SJSA1 (cell line): ENCODE measurements around the gene VARS2. TPM values are rescaled to one million over a fixed set of nuclear protein-coding genes. Genes with fewer than 3 reads are reported as not detected.
"Not testable (repeated sequence)": the region's sequence is repeated elsewhere in the genome, so short reads cannot be mapped to it uniquely, and the experiment has no call there.

ENCODE experiments used
- DNase-seq, 2 experiments: peaks; one replicate each; pipeline ENCODE4 v3.0.0-alpha.2; 2015 to 2020; ENCODE audit warnings: low spot score in 2 of 2, low read depth in 1 of 2
- H3K27ac ChIP-seq: fragments of 250-450 bp; sonication (Bioruptor Pico); 2 replicates; pipeline ENCODE4 v1.5.1; 2020; ENCODE audit warnings: mild to moderate bottlenecking, moderate library complexity
- H3K27me3 ChIP-seq: fragments of 250-450 bp; sonication (Bioruptor Pico); replicated peaks from 2 replicates; pipeline ENCODE4 v1.5.1; 2020; ENCODE audit warnings: mild to moderate bottlenecking, moderate library complexity
- H3K36me3 ChIP-seq: fragments of 250-450 bp; sonication (Bioruptor Pico); 2 replicates; pipeline ENCODE4 v1.5.1; 2020; ENCODE audit warnings: mild to moderate bottlenecking
- H3K4me1 ChIP-seq: fragments of 250-450 bp; sonication (Bioruptor Pico); replicated peaks from 2 replicates; pipeline ENCODE4 v1.6.1; 2021; ENCODE audit warnings: mild to moderate bottlenecking
- H3K4me3 ChIP-seq: fragments of 250-450 bp; sonication (Bioruptor Pico); 2 replicates; pipeline ENCODE4 v1.5.1; 2020; ENCODE audit warnings: mild to moderate bottlenecking
- H3K9me3 ChIP-seq: fragments of 250-450 bp; sonication (Bioruptor Pico); replicated peaks from 2 replicates; pipeline ENCODE4 v1.5.1; 2020; ENCODE audit warnings: mild to moderate bottlenecking
- total RNA-seq: library from RNA; depleted of rRNA; stranded (reverse); fragments of >200 nt; shearing (Covaris generic); gene quantifications from 2 replicates; pipeline ENCODE4 v1.2.3, GENCODE V29; 2014; rRNA removed

Gene VARS2
- total RNA-seq, 1 experiment from 2014 or later = 21.2 TPM

DNA sequence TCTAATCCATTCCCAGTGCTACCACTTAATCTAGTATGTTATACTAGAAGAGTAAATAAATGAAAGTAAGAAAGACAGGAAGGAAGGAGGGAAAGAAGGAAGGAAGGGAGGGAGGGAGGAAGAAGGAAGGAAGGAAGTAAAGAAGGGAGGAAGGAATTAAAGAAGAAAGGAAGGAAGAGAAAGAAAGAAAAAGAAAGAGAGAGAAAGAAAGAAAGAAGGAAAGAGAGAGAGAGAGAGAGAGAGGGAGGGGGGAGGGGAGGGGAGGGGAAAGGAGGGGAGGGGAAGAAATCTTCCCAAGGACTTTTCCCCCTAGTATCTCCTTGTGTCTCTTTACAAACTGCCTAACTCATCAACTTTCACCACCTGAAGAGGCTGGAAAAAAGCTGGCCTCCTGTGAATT lies 48.7 kb downstream of the VARS2 start:
- Histone ChIP-seq H3K9me3 (no peaks in the 10 kb centered on the region), H3K27me3 (no peaks in the 10 kb centered on the region; the same call in 1 of the 2 replicates), H3K27ac (no peak overlapping the region), H3K4me1 (no peaks in the 10 kb centered on the region), H3K36me3 (no peaks in the 10 kb centered on the region), H3K4me3 (no peak overlapping the region)
- DNase-seq = no peak

DNA sequence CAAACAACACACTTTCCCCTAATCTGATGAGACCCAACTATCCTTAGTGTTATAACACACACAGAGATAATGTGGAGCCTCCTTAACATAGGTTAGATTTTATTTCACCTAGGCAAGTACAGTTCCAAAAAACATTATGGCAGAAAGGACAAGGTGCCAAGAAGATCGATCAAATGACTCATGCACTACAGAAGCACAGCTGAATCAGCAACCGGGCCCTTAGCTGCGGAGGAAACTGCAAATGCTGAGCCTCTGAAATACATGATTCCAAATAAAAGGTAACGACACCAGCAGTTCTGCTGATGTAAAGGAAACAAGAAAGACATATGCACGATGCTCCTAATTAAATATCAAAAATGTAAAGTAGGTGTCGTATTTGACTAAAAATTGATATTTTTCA lies 49.6 kb downstream of the VARS2 start:
- H3K4me3 ChIP-seq = no peak overlapping the region
- no peaks in the 10 kb centered on the region for H3K9me3 ChIP-seq
- H3K27ac ChIP-seq = no peak overlapping the region
- no peaks in the 10 kb centered on the region; the same call in 1 of the 2 replicates for H3K27me3 ChIP-seq
- no peaks in the 10 kb centered on the region for H3K36me3 ChIP-seq
- no peak for DNase-seq
- no peaks in the 10 kb centered on the region for H3K4me1 ChIP-seq

DNA sequence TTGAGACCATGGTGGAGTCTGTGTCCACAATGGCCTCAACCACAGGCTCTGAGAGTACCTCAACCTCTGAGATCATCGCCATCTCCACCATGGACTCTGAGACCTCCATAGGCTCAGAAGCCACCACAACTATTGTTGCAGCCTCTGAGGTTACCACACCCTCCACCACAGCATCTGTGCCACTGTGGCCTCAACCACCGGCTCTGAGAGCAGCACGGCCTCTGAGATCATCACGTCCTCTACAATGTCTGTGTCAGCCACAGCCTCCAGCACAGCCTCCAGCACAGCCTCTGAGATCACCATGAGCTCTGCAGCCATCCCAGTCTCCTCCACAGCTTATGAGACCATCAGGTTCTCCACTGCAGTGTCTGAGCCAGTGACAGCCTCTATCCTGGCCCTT lies 50.0 kb downstream of the VARS2 start:
- H3K36me3 ChIP-seq = no peaks in the 10 kb centered on the region
- H3K27ac ChIP-seq = no peak overlapping the region
- DNase-seq = no peak
- H3K9me3 ChIP-seq = no peaks in the 10 kb centered on the region
- H3K4me1 ChIP-seq = no peaks in the 10 kb centered on the region
- H3K4me3 ChIP-seq = no peak overlapping the region
- H3K27me3 ChIP-seq = no peaks in the 10 kb centered on the region; the same call in 1 of the 2 replicates

DNA sequence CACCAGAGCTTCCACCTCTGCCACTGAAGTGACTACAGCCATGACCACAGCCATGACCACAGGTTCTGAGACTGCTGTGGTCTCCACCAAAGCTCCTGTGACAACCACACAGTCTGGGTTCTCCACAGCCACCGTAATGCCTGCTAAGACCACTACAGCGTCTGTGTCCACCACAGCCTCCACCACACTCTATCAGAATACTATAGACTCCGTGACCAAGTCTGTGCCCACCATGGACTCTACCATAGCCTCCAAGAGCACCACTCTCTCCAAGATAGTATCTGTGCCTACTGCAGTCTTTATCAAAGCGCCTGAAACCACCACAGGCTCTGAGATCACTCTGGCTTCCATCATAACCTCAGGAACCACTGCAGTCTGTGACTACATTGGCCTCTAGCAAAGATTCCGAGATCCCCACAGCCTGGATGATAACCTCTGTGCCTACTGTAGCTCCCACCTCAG lies 51.1 kb downstream of the VARS2 start:
- Histone ChIP-seq H3K27ac (no peak overlapping the region), H3K4me3 (no peak overlapping the region), H3K9me3 (no peaks in the 10 kb centered on the region), H3K36me3 (no peaks in the 10 kb centered on the region), H3K4me1 (no peaks in the 10 kb centered on the region), H3K27me3 (no peaks in the 10 kb centered on the region)
- DNase-seq = no peak

DNA sequence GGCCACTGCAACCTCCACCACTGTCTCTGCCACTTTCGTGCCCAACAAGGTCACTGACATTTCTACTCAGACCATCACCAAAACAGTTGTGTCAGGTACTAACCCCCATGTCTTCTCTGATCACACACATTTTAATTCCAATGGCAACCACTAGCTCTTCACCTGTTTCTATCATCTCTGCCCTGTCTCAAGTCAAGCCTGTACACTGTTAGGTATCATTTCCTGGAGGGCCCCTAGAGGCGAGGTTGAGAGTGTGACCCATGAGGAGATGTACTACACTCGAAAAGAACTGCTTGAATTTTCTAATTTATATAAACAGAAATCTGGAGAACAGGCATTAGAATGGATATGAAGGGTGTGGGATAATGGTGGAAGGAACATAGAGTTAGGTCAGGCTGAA lies 52.1 kb downstream of the VARS2 start:
- H3K36me3 ChIP-seq = no peaks in the 10 kb centered on the region
- no peaks in the 10 kb centered on the region for H3K4me1 ChIP-seq
- H3K27me3 ChIP-seq = no peaks in the 10 kb centered on the region
- H3K9me3 ChIP-seq = no peaks in the 10 kb centered on the region
- H3K4me3 ChIP-seq = no peak overlapping the region
- no peak overlapping the region for H3K27ac ChIP-seq
- no peak for DNase-seq

DNA sequence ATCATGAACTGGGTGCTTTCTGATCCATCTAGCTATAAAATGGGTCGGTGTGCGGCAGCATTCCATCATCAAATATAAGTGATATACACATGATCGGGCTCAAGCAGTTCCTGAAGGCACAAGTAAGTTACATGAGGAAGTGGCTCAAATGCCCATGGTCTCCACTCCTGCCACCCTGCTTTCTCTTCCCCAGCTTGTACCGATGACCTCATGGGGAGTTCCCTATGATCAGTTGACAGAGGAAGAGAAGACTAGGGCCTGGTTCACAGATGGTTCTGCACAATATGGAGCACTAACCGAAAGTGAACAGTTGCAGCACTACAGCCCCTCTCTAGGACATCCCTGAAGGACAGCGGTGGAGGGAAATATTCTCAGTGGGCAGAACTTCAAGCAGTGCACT lies 55.1 kb downstream of the VARS2 start:
- not testable (repeated sequence) for H3K36me3 ChIP-seq, H3K27me3 ChIP-seq, H3K27ac ChIP-seq, H3K4me1 ChIP-seq, H3K4me3 ChIP-seq, DNase-seq, H3K9me3 ChIP-seq

DNA sequence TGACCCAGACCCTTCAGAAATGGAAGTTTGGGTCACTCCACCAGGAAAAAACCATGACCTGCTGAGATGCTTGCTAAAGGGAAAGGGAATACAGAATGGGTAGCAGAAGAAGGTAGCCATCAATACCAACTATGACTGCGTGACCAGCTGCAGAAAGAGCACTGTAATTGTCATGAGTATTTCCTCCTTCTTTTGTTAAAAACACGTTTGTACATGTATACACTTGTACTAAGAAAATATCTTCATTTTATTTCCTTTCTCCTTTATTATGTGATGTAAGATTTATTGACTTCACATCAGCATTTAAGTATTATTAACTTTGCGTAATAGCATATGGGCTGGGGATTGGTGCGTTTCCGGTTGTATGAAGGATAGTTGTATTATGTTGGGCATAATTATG lies 56.9 kb downstream of the VARS2 start:
- H3K27ac ChIP-seq = no peak overlapping the region
- H3K4me3 ChIP-seq = no peak overlapping the region
- no peak for DNase-seq
- no peaks in the 10 kb centered on the region for H3K4me1 ChIP-seq
- H3K9me3 ChIP-seq = no peaks in the 10 kb centered on the region
- H3K27me3 ChIP-seq = no peaks in the 10 kb centered on the region; the same call in 1 of the 2 replicates
- H3K36me3 ChIP-seq = no peaks in the 10 kb centered on the region

DNA sequence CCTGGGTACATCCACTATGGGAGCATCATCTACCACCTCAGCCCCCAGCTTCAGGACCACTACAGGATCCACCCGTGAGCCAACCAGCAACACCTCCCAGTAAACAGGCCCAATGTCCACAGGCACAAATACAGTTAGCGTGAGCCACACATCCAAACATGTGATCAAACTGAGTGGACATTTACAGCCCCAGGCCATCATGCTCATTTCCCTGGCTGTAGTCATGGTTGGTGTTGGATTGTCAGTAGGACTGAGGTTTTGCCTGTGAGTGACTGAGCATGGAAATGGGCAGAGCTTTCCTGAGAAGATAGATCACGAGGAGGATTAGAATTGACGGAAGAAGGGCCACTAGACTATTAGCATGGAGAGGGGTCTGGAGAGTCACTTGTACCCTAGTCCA lies 58.8 kb downstream of the VARS2 start:
- no peak overlapping the region for H3K4me3 ChIP-seq
- no peaks in the 10 kb centered on the region; the same call in 1 of the 2 replicates for H3K27me3 ChIP-seq
- H3K9me3 ChIP-seq = no peaks in the 10 kb centered on the region
- no peaks in the 10 kb centered on the region for H3K4me1 ChIP-seq
- DNase-seq = no peak
- no peaks in the 10 kb centered on the region for H3K36me3 ChIP-seq
- H3K27ac ChIP-seq = no peak overlapping the region

DNA sequence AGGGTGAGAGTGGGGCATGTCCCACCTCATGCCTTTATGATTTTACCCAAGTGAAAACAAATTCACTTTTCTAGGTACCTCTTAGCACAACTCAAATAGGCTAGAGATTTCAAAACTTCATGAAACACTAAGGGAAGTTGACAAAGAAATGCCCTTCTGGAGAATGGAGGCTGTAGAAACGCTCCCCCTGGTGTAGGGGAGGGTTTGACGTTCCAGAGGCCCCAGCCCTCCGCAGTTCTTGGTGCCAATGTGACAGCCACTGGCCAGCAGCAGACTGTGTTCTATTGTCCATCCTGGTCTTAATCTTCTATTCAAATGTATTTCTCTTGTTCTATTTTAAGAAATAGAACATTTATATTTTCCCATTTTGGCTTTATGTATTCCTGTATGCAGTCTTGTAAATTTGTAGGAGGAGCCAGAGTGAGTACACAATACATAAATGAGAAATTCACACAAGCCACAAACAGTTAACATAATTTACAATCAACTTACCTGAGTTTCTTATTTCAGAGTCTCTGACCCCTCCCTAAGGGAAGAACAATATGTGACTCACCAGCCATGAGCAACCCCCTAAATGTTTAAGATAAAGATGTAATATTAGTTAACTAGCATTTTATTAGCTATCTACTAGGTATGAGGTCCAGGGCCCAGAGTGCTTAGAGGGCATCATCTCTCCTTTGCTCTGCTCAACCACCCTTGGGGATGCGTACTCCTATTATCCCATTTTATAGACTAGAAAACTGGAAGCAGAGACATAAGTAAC lies 60.6 kb downstream of the VARS2 start:
- Histone ChIP-seq H3K9me3 (no peaks in the 10 kb centered on the region), H3K4me1 (no peaks in the 10 kb centered on the region), H3K27ac (no peak overlapping the region), H3K4me3 (no peak overlapping the region), H3K36me3 (no peaks in the 10 kb centered on the region), H3K27me3 (no peaks in the 10 kb centered on the region; the same call in 1 of the 2 replicates)
- no peak for DNase-seq

Other genes with a start within 250 kb of the VARS2 start
- 59.5 and 86.3 TPM in 2 replicates for gene DHX16, start 241.2 kb upstream of the VARS2 start, total RNA-seq
- 53.2 and 76.8 TPM in 2 replicates for gene PPP1R18, start 227.6 kb upstream of the VARS2 start, total RNA-seq
- 6.8 and 10.0 TPM in 2 replicates for gene NRM, start 223.3 kb upstream of the VARS2 start, total RNA-seq
- 8.4 and 8.6 TPM in 2 replicates for gene MDC1, start 197.0 kb upstream of the VARS2 start, total RNA-seq
- gene TUBB, start 193.9 kb upstream of the VARS2 start, total RNA-seq = 1,157 and 1,642 TPM in 2 replicates
- gene FLOT1, start 171.6 kb upstream of the VARS2 start, total RNA-seq = 200 and 254 TPM in 2 replicates
- gene IER3, start 169.7 kb upstream of the VARS2 start, total RNA-seq = 119 and 139 TPM in 2 replicates
- gene DDR1, start 29.7 kb upstream of the VARS2 start, total RNA-seq = 17.0 and 18.2 TPM in 2 replicates
- gene GTF2H4, start 6.0 kb upstream of the VARS2 start, total RNA-seq = 13.4 and 17.7 TPM in 2 replicates
- not detected in 2 replicates for gene SFTA2, start 17.9 kb downstream of the VARS2 start, total RNA-seq
- not detected in 2 replicates for gene MUCL3, start 26.7 kb downstream of the VARS2 start, total RNA-seq
- gene MUC21, start 69.5 kb downstream of the VARS2 start, total RNA-seq = not detected in 2 replicates
- not detected in 2 replicates for gene MUC22, start 96.2 kb downstream of the VARS2 start, total RNA-seq
- gene C6orf15, start 198.3 kb downstream of the VARS2 start, total RNA-seq = not detected in 2 replicates
- gene PSORS1C1, start 200.6 kb downstream of the VARS2 start, total RNA-seq = 0.39 and 0.53 TPM in 2 replicates
- not detected in 2 replicates for gene CDSN, start 206.2 kb downstream of the VARS2 start, total RNA-seq
- not detected in 2 replicates for gene PSORS1C2, start 224.8 kb downstream of the VARS2 start, total RNA-seq
- 35.1 and 39.2 TPM in 2 replicates for gene CCHCR1, start 243.6 kb downstream of the VARS2 start, total RNA-seq
- gene TCF19, start 244.4 kb downstream of the VARS2 start, total RNA-seq = 61.4 and 68.1 TPM in 2 replicates